Activated T-cell treated with anti-CD3 and anti-CD28 coated beads, Interleukin-2, amount 50 U/mL, for 72 hours (primary cell): Measurements from ENCODE around the gene PVALEF. TPM values are rescaled to one million over a fixed set of nuclear protein-coding genes. Genes with fewer than 3 reads are reported as not detected.

Experiments
- ATAC-seq, 2 donors: fragments of 150-1000 bp; cut with Tn5 transposase; replicated peaks in 1 of 2; 2 replicates each; pipeline ENCODE4 v1.10.0; 2021; ENCODE audit warnings: moderate library complexity in 2 of 2, mild to moderate bottlenecking in 1 of 2
- DNase-seq, 2 donors: peaks; one replicate each; pipeline ENCODE4 v3.0.0; 2021 to 2022; ENCODE audit warnings: mixed read lengths in 1 of 2
- H3K27ac Mint-ChIP-seq: one replicate; pipeline ENCODE4 v1.8.0; 2022; ENCODE audit warnings: mild to moderate bottlenecking, moderate library complexity, mixed read lengths
- H3K27me3 Mint-ChIP-seq: one replicate; pipeline ENCODE4 v1.8.0; 2022; ENCODE audit warnings: low read depth, mixed read lengths
- H3K36me3 Mint-ChIP-seq, 2 donors: one replicate each; pipeline ENCODE4 v1.8.0; 2022; ENCODE audit warnings: mixed read lengths in 2 of 2, mild to moderate bottlenecking in 1 of 2; ENCODE audit not compliant: insufficient read depth in 2 of 2
- H3K4me1 Mint-ChIP-seq: one replicate; pipeline ENCODE4 v1.8.0; 2022; ENCODE audit warnings: low read depth, mixed read lengths
- H3K4me3 Mint-ChIP-seq, 2 donors: one replicate each; pipeline ENCODE4 v1.8.0; 2022; ENCODE audit warnings: mild to moderate bottlenecking in 2 of 2, mixed read lengths in 2 of 2, moderate library complexity in 2 of 2
- H3K9me3 Mint-ChIP-seq, 2 donors: one replicate each; pipeline ENCODE4 v1.8.0; 2022; ENCODE audit warnings: mixed read lengths in 2 of 2
- total RNA-seq, 2 donors: library from RNA; stranded (reverse); gene quantifications; one replicate each; pipeline ENCODE4 v1.2.3, GENCODE V29; 2022

Gene PVALEF
- total RNA-seq, 2 donors from 2014 or later, result not detected

DNA sequence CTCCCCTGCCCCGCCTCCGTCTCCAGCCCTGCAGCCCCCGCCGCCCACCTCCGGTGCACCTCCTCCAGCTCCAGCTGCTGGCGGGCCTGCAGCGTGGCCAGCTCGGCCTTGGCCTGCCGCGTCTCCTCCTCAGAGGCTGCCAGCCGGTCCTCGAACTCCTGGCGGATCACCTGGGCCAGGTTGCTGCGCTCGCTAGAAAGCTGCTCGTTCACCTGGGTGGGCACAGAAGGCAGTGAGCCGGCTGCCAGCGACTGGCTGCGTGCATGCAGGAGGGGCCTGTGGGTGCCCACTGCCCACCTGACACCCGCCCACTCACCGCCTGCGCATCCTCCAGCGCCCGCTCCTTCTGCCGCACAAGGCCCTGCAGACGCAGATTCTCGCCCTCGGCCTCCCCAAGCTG, 25.3 kb downstream of the PVALEF start:
- Mint-ChIP-seq H3K9me3 (no peaks in the 10 kb centered on the region), H3K4me1 (no peaks in the 10 kb centered on the region), H3K27ac (no peak overlapping the region), H3K36me3 (no peaks in the 10 kb centered on the region), H3K27me3 (no peaks in the 10 kb centered on the region), H3K4me3 (no peak overlapping the region)
- DNase-seq (no peak), ATAC-seq (no peak)

DNA sequence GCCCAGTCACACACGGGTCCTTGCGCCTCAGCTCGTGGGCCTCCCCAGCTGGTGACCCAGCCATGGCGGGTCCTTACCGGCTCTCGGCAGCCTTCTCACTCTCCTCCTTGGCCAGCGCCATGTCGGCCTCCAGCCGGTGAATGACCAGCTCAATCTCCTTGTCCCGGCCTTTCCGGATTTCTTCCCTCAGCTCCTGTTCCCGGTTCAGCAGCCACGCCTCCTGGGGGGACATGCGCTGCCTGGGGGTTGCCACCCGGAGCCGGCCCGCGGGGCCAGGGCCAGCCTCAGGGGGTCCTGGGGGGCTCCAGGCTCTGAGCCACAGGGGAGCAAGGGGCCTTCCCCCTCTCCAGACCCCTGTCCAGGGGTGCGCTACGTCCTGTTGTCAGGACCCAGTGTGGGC, 25.8 kb downstream of the PVALEF start:
- DNase-seq (no peak), ATAC-seq (no peak)
- H3K36me3 Mint-ChIP-seq, result no peaks in the 10 kb centered on the region
- no peaks in the 10 kb centered on the region for H3K4me1 Mint-ChIP-seq
- no peak overlapping the region for H3K27ac Mint-ChIP-seq
- H3K4me3 Mint-ChIP-seq, result no peak overlapping the region
- H3K9me3 Mint-ChIP-seq, result no peaks in the 10 kb centered on the region
- no peaks in the 10 kb centered on the region for H3K27me3 Mint-ChIP-seq

DNA sequence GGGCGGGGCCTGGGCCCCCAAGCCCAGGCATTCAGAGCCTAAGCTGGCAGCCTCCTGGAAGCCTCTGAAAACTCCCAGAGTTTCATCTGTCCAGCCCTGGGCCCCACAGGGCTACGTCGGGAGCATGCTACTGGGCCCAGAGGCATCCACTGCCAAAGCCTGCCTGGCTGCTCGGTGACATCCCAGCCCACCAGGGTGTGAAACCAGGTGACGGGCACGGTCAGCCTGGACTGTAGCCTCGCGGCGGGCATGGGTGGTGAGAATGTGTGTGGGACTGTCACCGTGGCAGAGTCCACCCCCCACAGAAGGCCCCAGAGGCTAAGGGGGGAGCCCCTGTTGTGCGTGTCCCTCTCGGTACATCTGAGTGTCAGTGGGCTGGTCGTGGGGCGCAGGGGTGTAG, 26.3 kb downstream of the PVALEF start:
- DNase-seq, result no peak
- Mint-ChIP-seq H3K36me3 (no peaks in the 10 kb centered on the region), H3K27ac (no peak overlapping the region), H3K9me3 (no peaks in the 10 kb centered on the region), H3K27me3 (no peaks in the 10 kb centered on the region), H3K4me3 (no peak overlapping the region), H3K4me1 (no peaks in the 10 kb centered on the region)
- ATAC-seq, result no peak

DNA sequence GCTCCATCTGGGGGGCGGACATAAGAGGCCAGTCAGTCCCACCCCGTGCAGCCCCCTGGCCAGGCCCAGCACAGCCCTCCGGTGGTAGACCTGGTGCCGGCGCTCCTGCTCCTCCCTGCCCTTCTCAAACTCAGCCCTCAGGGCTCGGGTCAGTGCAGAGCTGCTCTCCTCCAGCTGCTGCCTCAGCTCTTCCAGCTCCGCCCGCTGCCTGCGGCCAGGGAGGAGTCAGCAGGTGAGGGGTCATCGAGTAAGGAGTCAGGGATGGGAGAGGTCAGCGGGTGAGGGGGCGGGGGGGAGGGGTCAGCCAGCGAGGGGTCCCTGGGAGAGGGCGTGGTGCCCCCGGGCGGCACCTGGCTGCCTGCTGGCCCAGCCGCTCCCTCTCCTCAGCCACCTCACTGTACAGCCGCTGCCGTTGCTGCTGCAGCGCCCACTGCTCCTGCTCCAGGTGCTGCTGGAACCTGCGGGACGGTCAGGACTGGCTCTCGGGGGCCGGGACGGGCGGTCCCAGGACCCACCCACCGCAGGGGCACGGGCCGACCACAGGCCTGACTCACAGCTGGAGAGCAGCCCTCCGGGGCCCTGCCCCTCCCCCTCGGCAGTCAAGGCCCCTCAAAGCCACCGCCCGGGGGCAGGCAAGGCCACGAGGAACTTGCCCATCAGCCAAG, 27.2 kb downstream of the PVALEF start:
- no peak overlapping the region for H3K27ac Mint-ChIP-seq
- DNase-seq, result no peak
- no peaks in the 10 kb centered on the region for H3K36me3 Mint-ChIP-seq
- no peaks in the 10 kb centered on the region for H3K9me3 Mint-ChIP-seq
- no peaks in the 10 kb centered on the region for H3K27me3 Mint-ChIP-seq
- no peak overlapping the region for H3K4me3 Mint-ChIP-seq
- no peaks in the 10 kb centered on the region for H3K4me1 Mint-ChIP-seq
- ATAC-seq, result no peak

DNA sequence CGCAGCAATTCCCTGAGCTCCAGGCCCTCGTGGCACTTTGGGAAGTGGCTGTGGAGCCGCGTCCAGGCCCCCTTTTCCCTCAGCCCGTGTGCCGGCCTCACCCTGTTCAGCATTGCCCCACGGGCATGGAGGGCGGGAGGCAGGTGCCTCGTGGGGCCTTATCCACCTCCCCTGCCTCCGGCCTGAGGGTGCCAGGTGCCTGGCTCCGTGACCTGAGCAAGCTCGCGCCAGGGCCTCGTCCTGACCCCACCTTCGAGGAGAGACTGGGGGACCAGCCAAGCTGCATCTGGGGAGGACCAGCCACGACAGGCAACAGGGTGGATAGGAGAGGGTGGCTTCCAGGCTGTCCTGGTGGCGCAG, 27.7 kb downstream of the PVALEF start:
- Mint-ChIP-seq H3K4me1 (no peaks in the 10 kb centered on the region), H3K4me3 (no peak overlapping the region), H3K36me3 (no peaks in the 10 kb centered on the region), H3K27me3 (no peaks in the 10 kb centered on the region), H3K9me3 (no peaks in the 10 kb centered on the region), H3K27ac (no peak overlapping the region)
- no peak for DNase-seq
- ATAC-seq, result no peak

DNA sequence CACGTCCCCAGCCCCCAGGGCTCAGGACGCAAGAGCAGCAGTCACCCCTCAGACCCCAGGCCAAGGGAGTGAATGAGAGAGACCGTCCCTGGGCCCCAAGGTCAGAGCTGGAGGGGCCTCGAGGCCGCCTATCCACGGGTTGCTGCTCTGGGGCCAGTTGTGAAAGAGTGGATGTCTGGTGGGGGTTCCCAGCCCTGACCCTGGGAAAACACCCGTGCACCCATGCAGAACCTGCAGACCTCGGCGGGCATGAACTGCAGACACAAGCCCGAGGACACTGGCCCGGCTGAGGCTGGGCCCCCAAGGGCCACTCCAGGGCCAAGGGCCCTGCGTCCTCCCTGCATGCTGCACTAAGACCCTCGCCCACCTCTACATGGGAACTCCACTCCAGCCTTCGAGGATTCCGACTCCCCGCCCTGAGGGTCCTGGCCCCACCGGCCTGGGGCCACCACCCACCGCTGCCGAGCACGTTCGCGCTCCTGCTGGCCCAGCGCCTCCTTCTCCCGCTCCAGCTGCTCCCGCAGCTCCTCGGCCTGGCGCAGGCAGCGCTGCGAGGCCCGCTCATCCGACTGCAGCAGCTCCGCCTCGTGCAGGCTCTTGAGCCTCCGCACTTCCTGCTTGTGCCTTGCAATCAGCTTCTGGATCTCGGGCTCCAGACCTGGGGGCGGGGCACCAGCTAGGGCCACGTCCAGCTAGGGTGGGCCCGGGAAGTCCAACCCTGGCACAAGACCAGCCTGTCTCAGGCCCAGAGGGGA, 28.3 kb downstream of the PVALEF start:
- H3K4me3 Mint-ChIP-seq, result no peak overlapping the region
- no peak for ATAC-seq
- H3K9me3 Mint-ChIP-seq, result no peaks in the 10 kb centered on the region
- no peaks in the 10 kb centered on the region for H3K4me1 Mint-ChIP-seq
- no peaks in the 10 kb centered on the region for H3K36me3 Mint-ChIP-seq
- H3K27me3 Mint-ChIP-seq, result no peaks in the 10 kb centered on the region
- DNase-seq, result no peak
- H3K27ac Mint-ChIP-seq, result no peak overlapping the region

DNA sequence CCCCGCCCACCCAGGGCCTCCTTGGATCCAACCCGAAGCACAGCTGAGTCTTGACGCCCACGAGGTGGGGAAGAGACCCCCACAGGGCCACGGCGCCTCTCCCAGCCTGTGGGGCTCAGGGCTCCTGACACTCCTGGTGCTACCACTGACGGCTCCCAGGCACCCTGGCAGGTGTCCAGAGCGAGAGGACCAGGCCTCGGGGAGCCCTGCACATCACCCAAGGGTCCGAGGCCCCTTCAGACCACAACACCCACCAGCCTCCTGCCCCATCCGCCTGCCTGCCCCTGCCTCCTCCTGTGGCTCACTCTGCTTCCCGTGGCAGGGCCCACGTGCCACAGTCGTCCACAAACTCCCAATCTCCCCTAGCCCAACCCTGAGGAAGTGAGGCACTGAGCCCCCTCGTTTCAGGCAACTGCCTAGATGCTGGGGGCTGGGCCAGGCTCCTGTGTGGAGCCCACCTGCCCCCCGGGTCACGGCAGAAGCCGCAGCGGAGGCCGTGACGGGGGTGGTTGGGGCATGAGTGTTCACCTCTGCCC, 29.0 kb downstream of the PVALEF start:
- no peak overlapping the region for H3K27ac Mint-ChIP-seq
- DNase-seq (no peak), ATAC-seq (no peak)
- H3K36me3 Mint-ChIP-seq, result no peaks in the 10 kb centered on the region
- H3K9me3 Mint-ChIP-seq, result no peaks in the 10 kb centered on the region
- no peak overlapping the region for H3K4me3 Mint-ChIP-seq
- H3K4me1 Mint-ChIP-seq, result no peaks in the 10 kb centered on the region
- H3K27me3 Mint-ChIP-seq, result no peaks in the 10 kb centered on the region

DNA sequence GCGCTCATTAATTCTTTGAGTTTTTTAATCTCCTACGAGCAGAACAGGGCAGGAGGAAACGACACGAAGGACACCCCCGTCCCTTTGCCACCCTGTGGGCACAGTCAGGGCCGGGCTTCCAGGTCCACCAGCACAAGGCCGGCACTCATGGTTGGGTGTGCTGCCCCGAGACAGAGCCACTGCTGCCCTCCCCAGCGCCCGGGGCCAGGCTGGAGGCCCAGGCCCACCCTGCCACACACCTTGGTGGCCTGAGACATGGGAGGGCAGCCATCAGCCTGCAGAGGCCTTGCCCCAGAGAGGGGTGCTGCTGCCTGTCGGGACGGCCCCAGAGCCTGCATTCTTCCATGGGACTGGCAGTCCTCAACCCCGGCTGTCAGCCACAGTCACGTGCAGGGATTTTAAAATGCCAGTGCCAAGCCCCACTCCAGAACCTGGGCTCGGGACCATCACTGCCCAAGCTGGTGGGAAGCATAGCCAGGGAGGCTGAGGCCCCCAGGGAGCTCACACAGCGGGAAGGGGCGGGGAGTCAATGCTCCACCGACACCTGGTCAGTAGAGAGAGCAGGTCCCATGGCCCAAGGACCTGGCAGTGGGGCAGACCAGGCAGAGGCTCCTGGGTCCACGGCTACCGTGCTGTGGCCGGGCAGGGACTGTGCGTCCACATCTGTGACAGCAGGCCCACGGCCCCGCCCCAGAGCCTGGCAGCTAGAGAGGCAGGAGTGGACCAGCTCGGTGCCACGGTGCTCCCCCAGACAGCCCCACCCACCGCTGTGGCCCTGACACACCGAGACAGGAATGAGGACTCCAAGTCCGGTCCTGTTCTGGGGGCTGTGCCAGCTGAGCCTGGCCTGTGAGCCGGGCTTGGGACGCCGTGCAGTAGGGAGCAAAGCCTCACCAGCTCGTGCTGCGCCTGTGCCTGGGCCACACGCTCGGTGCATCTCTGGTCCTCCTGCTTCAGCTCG, 29.9 kb downstream of the PVALEF start:
- Mint-ChIP-seq H3K27me3 (no peaks in the 10 kb centered on the region), H3K36me3 (no peaks in the 10 kb centered on the region), H3K9me3 (no peaks in the 10 kb centered on the region), H3K27ac (no peak overlapping the region), H3K4me3 (no peak overlapping the region), H3K4me1 (no peaks in the 10 kb centered on the region)
- ATAC-seq (no peak), DNase-seq (no peak)

DNA sequence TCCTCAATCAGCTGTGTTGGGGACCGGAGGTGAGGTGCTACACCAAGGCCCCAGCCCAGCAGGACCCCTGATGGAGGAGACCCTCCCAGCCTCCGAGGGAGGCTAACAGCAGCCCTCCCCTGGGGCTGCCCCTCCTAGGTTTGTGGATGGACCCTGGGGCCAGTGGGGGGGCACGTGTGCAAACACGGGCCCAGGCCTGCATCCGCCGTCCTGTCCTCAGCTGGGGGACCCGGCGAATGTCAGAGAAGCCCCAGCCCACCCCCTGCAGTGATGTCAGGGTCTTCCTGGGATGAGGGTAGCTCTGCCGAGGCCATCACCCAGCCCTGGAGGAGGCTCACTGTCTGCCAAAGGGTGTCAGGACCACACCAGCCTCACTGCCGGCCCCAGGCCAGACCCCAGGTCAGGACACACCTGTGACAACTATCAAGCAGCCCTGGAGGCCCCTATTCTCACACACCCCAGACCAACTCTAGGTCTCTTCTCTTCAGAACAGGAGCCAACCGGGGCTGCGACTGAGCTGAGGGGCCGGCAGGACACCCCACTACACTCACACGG, 30.7 kb downstream of the PVALEF start:
- no peak for DNase-seq
- ATAC-seq, result no peak
- Mint-ChIP-seq H3K4me1 (no peaks in the 10 kb centered on the region), H3K27me3 (no peaks in the 10 kb centered on the region), H3K4me3 (no peak overlapping the region), H3K9me3 (no peaks in the 10 kb centered on the region), H3K36me3 (no peaks in the 10 kb centered on the region), H3K27ac (no peak overlapping the region)

DNA sequence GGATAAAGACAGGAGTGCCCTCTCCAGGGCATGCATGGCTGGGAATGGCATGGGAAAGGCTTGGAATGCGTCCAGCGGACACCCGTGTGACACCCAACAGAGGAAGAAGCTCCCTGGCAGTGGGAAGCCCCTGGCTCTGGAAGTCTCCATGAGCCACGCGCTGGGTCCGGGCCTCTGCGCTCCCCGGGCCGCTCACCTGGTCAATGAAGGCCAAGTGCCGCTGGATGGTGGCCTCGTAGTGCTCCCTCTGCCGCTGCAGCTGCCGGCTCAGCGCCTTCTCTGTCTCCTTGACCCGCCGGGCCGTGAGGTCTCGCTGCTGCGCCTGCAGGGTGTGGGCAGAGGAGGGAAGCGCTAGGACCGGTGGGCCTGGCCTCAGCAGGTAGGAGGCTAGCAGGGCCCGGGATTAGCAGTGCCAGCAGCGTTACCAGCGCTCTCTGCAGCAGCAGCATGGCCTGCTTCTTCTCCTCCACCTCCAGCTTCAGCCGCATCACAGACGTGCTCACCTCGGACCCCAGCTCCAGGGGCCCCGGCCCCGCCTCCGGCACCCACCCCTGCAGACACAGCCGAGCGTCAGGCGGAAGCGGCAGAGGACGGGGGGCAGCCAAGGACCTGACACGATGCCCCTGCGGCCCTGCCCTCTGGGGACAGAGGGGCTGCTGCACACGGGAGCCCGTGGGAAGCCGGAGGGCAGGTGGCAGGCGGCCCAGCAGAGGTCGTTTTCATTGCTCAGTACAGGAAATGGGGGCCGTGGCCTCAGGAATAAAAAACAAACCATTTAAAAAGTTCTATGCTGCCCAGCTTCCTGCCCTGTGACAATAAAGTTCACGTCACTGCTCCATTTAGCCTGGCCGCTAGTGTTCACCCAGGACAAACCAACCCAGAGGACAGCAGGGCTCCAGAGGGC, 31.4 kb downstream of the PVALEF start:
- Mint-ChIP-seq H3K27ac (no peak overlapping the region), H3K4me1 (no peaks in the 10 kb centered on the region), H3K9me3 (no peaks in the 10 kb centered on the region), H3K36me3 (no peaks in the 10 kb centered on the region), H3K4me3 (no peak overlapping the region), H3K27me3 (no peaks in the 10 kb centered on the region)
- DNase-seq (no peak), ATAC-seq (no peak)

DNA sequence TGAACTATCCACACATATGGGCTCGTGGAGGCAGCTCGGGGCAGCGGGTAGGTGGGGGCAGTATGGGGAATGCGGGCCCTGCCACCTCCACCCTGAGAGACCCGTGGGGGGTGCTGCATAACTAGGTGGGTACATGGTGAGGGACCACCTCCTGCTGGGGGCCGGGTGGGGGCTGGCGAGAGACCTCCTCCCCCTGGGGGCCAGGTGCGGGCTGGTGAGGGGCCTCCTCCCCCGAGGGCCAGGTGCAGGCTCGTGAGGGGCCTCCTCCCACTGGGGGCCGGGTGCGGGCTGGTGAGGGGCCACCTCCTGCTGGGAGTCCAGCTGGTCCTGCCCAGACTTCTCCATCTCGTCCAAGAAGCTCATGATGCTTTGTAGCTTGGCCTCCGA, 32.1 kb downstream of the PVALEF start:
- no peak overlapping the region for H3K4me3 Mint-ChIP-seq
- ATAC-seq (no peak), DNase-seq (no peak)
- H3K36me3 Mint-ChIP-seq, result no peaks in the 10 kb centered on the region
- no peaks in the 10 kb centered on the region for H3K27me3 Mint-ChIP-seq
- no peak overlapping the region for H3K27ac Mint-ChIP-seq
- H3K4me1 Mint-ChIP-seq, result no peaks in the 10 kb centered on the region
- no peaks in the 10 kb centered on the region for H3K9me3 Mint-ChIP-seq

DNA sequence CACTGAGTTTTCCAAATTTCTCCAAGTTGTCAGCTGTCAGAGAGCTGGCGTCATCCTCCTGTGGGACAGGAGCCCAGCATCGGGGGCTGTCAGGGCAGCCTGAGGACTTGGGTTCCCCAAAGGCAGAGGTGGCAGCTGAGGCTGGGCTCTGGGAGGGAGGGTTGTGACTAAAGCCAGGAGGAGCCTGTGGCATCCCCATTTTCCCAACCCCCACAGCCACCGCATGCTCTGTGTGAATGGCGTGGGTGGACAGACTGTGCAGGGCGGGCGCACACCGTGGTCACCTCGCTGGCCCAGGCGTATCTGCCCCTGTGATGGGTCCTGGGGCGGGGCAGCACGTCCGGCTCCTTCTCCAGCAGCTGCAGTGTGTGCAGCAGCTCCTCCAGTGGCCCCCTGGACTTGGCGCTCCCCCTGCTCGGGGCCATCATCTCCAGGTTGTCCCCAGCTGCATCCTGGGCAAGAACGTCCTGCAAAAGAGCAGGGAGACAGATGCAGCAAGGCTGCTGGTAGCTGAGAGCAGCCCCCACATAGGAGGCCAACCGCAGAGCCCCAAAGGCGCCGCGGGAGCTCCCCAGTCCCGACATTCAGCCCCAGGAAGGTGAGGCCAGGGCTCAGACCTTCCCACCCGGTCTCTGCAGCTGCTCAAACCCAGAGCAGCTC, 32.7 kb downstream of the PVALEF start:
- Mint-ChIP-seq H3K27me3 (no peaks in the 10 kb centered on the region), H3K4me1 (no peaks in the 10 kb centered on the region), H3K36me3 (no peaks in the 10 kb centered on the region), H3K27ac (no peak overlapping the region), H3K9me3 (no peaks in the 10 kb centered on the region), H3K4me3 (no peak overlapping the region)
- DNase-seq, result no peak
- ATAC-seq, result no peak
